Fibroblast of peridontal ligament (primary cell): ENCODE measurements around the gene EYA4.

Experiments
- DNase-seq: peaks from one replicate; pipeline ENCODE4 v3.0.0-alpha.2; 2010; ENCODE audit errors: extremely low read depth

EYA4 gene

GRCh38 chr6:133446789-133447188 lies 205.6 kb downstream of the EYA4 start:
- no peak for DNase-seq

- DNase-seq: peak; percentile 73
Measured at GRCh38 chr6:133447924-133448323, 206.8 kb downstream of the EYA4 start.

GRCh38 chr6:133456439-133456838 lies 215.3 kb downstream of the EYA4 start:
- no peak for DNase-seq

- no peak for DNase-seq
Measured at GRCh38 chr6:133456944-133457343, 215.8 kb downstream of the EYA4 start.

- no peak for DNase-seq
Measured at GRCh38 chr6:133460101-133460500, 218.9 kb downstream of the EYA4 start.

- no peak for DNase-seq
Measured at GRCh38 chr6:133463790-133464189, 222.6 kb downstream of the EYA4 start.

GRCh38 chr6:133466680-133467079 lies 225.5 kb downstream of the EYA4 start:
- DNase-seq: no peak

GRCh38 chr6:133467231-133467981 lies 226.2 kb downstream of the EYA4 start:
- peak; percentile 2 for DNase-seq

- DNase-seq: no peak
Measured at GRCh38 chr6:133467982-133468380, 226.8 kb downstream of the EYA4 start.

GRCh38 chr6:133468591-133468990 lies 227.4 kb downstream of the EYA4 start:
- no peak for DNase-seq

GRCh38 chr6:133474516-133474915 lies 233.4 kb downstream of the EYA4 start:
- DNase-seq: no peak

GRCh38 chr6:133478673-133479072 lies 237.5 kb downstream of the EYA4 start:
- DNase-seq: no peak

- DNase-seq: no peak
Measured at GRCh38 chr6:133487174-133487573, 246.0 kb downstream of the EYA4 start.

GRCh38 chr6:133495205-133495903 lies 254.2 kb downstream of the EYA4 start:
- no peak for DNase-seq

GRCh38 chr6:133499662-133500061 lies 258.5 kb downstream of the EYA4 start:
- no peak for DNase-seq

GRCh38 chr6:133501675-133502270 lies 260.6 kb downstream of the EYA4 start:
- DNase-seq: peak; percentile 29

- DNase-seq: peak; percentile 100
Measured at GRCh38 chr6:133502441-133503335, 261.5 kb downstream of the EYA4 start.

- DNase-seq: peak; percentile 76
Measured at GRCh38 chr6:133503336-133503729, 262.2 kb downstream of the EYA4 start.

- DNase-seq: no peak
Measured at GRCh38 chr6:133504158-133504557, 263.0 kb downstream of the EYA4 start.

GRCh38 chr6:133504761-133505160 lies 263.6 kb downstream of the EYA4 start:
- DNase-seq: peak; percentile 65

- no peak for DNase-seq
Measured at GRCh38 chr6:133505681-133506080, 264.5 kb downstream of the EYA4 start.
